HG02970 (cell line): ENCODE results near the gene NPB.

Experiments
- ATAC-seq: cut with Tn5 transposase; IDR thresholded peaks from one replicate; pipeline ENCODE4 v1.9.1; 2021; ENCODE audit warnings: mild to moderate bottlenecking, moderate library complexity, moderate number of reproducible peaks; ENCODE audit not compliant: unreplicated experiment, low FRiP score

The NPB gene

DNA sequence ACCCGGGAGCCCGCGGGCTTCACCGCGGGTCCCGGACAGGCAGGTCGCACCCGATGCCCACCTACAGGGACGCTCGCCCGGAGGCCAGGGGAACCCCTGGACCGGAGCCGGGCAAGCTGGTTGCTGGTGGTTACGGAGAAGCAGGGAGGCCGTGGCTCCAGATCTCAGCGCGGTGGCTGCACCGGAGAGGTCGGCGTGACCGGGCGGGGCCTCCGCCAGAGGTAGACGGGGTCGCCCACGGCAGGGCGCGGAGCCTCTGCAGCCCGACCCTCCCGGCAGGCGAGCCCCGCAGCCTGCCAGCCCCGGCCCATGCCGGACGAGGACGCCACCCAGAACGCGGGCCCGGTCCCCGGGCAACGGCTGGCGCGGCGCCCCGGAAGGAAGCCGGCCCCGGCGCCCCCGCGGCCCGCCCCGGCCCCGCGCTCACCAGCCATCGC, 8.8 kb downstream of the NPB start:
- ATAC-seq = peak; percentile 42

DNA sequence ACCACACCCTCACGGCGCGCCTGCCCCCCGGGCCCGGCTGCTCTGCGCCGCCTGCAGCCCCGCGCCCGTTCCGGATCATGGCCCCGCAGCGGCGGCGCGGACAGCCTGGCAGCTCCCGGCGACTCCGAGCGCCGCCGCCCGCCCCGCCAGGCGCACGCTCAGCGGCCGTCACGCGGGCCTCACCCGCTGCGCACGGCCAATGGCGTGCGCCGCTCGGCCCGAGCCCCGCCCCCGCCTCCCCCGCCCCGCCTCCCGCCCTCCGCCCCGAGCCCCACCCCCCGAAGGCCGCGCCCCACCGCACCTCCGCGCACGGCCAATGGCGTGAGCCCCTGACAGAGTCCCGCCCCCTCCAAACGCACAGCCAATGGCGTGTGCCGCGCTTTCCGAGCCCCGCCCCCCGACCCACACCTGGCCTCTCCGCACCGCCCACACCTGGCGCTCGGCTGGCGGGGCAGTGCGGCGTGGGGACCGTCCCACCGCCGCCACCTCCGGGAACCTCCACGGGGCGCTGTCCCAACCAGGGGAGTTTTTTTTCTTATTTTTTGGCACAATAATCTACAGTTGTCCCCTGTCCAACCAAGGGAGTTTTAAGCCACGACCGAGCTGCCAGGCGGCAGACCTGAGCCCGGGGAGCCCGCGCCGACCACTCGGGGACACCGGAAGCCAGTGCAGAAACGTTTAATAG, 9.4 kb downstream of the NPB start, which contains the start of gene PCYT2:
TSS of gene PCYT2 (minus strand) at position 123 of the 685 bp plus-strand sequence. CDS start at position 79, 44 bp downstream.
- ATAC-seq = peak; percentile 67

DNA sequence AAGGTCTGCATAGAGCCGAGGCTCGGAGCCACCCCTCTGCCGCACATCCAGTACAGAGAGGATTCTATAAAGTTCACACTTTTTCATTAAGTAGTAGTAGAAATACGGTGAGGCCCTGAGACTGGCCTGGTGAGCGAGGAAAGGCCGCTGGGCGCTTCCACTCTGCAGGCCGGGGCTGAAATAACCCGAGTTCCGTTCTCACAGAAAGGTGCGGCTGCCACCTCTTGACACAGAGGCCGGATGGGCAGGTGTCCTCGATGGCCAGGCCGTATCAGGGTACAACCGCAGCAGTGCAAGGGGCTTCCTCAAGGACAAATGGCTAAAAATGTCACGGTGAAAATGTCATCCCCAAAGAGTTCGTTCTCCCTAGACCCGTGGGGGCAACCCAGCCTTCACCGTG, 9.9 kb downstream of the NPB start:
- no peak for ATAC-seq

DNA sequence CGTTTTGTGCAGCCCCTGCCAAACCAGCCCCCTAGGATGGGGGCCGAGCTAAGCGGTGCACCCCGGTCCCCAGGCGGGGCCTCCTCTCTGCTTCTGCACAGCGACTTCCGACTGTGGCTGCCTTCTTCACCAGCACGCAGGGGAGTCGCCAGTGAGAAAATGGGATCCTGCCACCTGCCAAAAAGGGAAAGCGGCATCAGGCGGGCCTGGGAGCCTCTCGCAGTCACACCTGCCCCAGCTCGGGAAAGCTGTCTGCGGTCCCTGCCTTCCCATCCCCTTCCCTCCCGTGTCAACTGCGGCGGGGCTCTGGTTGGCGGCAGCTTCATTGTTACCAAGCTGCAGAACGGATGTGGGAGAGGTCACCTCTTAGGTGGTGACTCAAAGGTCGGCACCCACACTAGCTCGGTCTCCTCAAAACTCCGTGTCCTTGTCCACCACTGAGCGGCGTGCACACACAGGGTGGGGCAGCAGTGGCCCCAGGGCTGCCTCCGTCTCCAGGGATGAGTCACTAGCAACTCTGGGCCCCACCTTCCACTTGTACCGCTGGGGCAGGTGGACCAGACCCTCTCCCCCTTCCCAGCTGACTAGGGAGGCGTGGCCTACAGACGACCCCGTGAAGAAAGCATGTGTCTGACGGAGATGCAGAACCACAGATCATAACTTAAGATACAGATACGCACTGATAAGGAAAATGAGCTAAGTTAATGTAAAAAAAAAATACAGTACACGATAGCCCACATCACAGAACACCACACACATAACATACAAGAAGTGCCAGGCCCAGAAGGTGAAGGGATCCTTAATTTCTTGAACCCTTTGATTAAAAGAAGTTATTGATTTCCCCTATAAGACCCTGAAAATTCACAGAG, 10.6 kb downstream of the NPB start:
- ATAC-seq = no peak

DNA sequence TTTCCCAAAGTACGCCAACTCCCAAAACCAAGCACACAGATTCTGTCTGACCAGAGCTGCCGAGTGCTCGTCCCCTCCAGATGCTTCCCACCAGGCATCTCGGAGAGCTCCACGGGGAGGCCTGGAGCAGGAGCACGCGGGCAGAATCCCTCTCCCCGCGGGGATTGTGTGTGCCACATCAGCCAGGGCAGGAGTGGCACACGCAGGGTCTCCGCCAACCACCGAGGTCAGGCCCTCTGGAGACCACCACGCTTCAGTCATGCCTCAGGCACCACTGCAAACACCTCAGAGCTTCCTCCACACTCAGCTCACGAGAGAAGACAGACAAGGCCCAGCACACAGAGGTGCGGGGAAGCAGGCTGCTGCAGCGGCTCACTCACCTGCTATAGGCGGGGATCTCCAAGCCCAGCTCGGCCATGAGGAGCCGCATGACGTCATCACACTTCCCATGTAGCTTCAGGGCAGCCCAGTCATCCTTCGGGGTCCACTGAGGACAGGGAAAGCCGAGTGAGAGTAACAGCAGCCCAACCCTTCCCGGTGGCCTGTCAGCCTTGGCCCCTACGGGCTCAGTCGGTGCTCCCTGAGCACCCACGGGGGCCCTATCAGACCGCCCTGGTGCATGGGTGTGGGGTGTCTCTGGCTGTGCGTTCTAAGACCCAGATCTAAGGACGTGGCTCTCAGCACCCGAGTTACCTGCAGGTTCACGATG, 11.5 kb downstream of the NPB start:
- no peak for ATAC-seq

DNA sequence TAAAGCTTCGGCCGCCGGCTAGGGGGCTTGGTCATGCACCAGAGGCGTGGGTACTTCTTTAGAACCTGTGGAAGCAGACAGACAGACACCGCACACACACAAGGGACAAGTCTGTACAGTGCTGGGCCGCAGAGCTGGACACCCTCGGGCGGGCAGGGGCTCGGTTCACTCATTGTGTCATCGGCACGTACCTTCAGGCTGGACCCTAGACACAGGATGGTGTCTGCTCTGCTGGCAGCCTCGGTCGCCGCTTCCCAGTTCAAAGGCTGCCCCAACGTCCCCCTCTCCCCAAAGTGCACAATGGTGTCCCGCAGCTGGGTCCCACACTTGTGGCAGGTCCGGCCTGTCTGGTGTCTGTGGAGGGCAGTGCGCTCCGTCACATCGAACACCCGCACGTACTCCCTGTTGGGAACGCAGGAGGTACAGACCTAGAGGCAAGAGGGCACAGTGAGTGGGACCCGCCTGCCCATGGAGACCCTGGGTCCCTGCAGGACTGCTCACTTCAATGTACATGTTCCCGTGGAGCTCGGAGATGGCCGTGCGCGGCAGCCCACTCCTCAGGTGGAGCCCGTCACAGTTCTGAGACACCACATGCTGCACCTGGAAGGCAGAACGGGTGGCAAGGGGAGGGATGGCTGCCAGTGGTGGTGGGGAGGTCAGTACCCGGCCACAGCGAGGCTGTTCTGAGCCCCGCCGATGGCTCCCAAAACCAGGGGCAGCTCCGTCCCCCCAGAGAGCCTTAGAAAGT, 12.2 kb downstream of the NPB start:
- ATAC-seq = no peak

DNA sequence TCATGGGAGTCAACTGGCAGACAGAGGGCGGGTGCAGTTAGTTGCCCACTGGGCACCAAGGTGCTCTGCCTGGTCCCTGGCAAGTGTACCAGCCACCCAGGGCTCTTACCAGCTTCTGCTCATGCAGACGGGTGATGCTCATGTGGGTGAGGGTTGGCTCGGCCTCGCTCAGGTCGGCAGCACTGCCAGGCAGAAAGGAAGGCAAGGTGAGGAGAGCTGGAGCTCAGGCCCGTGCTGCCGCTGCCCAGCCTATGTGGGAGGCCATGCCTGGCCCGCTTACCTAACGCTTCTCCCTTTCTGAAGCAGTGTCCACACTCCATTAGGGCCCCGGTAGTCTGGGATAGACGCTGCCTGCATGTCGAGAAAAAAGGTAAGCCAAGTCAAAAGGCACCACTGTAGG, 13.3 kb downstream of the NPB start:
- ATAC-seq = no peak

DNA sequence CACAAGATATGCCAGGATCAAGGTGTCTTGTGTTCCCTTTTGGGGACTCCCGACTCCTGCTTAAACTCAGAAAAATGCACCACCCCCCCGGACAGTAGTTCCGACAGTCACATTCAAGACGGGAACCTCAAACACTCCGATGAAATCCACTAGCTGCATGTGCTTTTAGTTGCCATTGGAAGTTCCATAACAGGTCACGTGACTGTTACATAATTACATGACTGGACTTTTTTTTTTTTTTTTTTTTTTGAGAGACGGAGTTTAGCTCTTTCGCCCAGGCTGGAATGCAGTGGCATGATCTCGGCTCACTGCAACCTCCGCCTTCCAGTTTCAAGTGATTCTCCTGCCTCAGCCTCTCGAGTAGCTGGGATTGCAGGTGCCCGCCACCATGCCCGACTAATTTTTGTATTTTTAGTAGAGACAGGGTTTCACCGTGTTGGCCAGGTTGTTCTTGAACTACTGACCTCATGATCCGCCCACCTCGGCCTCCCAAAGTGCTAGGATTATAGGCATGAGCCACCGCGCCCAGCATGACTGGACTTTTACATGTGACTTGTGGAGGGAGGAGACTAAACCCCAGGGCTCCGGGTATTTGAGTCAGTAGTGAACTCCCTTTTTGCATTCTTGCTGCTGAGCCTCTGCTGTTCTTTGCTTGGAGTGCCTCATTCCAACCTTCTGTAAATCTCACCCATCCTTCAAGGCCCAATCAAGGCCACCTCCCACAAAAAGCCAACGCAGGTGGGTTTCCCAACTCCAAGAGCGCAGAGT, 14.4 kb downstream of the NPB start:
- no peak for ATAC-seq

DNA sequence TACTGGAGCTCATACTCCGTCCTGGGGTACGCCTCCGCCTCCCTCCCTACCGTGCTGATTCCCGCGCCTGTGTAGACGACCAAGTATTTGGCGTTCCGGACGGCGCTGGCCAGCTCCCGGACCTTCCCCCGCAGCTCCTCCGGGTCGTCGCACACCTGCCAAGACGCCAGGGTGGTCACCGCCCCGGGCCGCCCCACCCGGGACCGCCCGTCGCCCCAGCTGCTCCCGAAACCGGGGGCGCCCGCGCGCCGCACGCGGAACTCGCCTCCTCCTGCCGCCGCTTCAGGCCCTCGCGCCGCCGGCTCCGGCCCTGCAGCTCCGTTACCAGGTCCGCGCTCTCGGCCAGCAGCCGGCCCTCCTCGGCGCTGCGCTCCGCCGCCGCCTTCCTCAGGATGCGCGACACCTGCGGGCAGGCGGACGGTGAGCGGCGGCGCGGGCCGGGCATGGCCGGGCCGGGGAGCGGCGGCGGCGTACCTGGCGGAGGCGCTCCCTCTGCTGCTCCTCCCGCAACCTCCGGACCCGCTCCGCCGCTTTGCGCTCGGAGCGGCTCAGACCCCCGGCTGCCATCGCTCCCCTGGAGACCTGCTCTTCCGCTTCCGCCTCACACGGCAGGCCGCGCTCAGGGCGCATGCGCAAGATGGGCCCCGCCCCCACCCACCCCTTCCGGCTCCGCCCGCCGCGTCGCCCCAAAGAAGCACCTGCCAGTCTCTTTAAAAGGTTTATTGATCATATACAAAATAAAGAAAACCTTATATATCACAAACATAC, 15.7 kb downstream of the NPB start, which contains the start of gene SIRT7:
TSS of gene SIRT7 (minus strand) at position 612 of the 768 bp plus-strand sequence. CDS start at position 567, 45 bp downstream.
- peak; percentile 67 for ATAC-seq

DNA sequence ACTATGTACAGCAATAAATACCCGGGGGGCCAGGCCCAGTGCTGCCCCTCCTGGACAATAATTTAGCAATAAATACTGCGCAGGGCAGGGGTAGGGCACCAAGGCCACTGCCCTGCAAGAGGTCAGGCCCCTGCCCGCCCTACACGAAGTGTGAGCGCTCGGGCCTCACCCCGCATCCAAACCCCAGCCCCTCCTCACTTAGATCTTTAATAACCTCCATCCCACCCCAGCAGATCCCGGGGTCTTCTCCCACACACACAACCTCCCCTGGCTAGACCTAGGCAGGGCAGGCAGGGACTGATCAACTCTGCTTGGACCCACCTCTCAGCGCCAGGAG, 16.3 kb downstream of the NPB start:
- peak; percentile 10 for ATAC-seq

DNA sequence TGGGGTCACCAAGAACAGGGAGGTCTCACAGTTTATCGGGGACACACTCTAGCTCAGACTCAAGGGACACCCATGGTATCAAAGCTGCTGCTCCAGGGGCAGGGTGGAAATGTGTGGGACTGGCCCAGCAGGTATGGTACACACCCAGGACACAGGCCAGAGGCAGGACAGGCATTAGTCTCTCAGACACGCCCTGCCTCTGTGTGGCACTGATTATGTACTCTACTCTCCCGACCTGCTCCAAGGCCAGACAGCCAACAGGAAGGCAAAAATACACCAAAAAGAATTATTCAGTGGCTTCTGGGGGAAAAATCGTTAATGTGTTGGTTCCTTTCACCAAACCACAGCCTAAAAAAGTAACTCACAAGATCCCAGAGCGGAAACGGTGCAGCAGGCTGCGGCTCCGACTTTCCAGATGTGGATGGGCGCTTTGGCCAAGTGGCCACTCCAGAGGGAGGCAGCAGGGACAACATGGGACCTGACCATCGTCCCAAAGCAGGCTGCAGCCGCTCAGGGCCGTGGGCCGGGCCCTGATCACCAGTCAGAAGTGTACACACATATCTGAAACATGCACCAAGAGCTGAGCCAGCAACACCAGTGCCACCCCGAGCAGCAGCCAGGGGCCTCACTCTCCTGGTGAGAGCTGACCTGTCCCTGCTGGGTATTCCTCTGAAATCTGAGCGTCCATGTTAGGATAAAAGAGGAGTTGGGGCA, 17.0 kb downstream of the NPB start:
- ATAC-seq = no peak

DNA sequence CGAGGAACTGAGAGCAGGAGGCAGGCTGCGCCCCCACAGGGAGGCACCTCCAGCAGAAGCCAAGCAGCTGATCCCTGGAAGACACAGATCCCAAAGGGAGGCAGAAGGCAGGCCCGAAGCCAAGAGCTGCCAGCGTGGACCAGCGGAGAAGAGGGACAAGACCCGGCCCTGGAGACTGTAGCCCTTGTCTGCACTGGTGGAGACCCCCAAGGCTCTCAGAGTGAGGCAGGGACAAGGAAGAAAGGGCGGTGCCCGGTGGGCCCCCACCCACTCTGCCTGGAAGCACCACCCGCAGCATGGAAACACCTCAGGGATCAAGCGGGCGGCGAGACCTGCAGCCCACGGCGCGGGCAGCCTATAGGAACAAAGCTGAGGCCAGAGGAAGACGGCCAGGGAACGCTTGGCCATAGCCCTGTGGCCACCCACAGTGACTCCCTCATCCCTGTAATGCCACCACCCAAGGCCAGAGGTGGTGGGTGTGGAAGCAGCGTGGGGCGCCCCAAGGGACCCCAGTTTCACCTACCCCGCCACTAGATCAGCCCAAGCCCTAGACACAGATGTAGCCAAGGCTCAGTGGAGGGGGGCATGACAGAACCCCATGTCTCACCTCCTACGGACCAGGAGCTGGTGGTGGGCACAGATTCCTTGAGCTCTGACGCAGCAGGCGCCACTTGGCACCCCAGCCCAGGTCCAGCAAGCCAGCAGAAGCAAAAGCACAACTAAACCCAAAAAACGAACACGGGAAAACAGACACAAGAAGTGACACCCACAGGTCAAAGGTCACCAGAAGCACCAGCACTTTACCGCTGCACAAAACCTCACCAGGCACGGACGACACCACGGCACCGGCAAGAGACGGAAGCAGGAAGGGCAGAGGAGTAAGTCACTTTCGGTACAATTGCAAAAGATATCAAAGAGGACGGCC, 18.8 kb downstream of the NPB start:
- ATAC-seq = no peak

DNA sequence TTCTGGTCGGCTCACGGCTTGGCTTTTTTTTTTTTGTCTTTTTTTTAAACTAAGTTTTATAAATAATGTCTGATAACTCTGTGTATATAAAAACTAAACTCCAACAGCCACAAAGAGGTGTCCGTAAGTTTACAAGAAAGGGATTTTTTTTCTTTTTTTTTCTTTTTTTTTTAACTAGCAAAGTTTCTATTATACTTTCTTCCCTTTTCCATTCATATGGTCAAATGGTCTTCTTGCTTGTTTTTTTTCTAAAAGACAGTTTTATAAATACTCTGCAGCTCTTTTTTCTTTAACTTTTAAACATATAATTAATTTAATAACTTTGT, 19.5 kb downstream of the NPB start:
- ATAC-seq = no peak

DNA sequence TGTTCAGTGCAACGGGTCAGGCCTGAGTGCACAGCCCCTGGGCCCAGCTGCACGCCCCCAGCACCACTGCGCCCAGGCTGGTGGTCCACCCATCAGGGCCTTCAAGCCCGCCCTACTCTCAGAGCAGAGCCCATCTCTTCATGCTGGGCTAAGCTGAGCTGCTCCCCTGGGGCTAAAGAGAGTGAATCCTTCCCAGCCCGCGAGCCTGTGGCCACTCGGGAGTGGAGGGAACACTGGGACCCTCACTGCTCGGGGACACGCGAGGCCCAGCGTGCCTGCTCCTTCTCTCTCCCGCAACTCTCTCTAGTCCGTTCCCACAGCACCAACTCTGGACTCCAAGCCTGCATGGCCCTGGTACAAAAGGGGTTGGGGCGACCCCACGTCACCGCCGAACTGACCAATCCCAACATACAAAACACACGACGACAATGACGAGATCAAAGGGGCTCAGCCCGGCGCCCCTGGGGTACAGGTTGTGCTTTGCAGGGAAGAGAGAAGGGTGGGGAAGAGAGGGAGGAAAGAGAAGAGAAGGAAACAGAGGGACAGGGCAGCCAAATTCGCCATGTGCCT, 20.0 kb downstream of the NPB start:
- no peak for ATAC-seq

DNA sequence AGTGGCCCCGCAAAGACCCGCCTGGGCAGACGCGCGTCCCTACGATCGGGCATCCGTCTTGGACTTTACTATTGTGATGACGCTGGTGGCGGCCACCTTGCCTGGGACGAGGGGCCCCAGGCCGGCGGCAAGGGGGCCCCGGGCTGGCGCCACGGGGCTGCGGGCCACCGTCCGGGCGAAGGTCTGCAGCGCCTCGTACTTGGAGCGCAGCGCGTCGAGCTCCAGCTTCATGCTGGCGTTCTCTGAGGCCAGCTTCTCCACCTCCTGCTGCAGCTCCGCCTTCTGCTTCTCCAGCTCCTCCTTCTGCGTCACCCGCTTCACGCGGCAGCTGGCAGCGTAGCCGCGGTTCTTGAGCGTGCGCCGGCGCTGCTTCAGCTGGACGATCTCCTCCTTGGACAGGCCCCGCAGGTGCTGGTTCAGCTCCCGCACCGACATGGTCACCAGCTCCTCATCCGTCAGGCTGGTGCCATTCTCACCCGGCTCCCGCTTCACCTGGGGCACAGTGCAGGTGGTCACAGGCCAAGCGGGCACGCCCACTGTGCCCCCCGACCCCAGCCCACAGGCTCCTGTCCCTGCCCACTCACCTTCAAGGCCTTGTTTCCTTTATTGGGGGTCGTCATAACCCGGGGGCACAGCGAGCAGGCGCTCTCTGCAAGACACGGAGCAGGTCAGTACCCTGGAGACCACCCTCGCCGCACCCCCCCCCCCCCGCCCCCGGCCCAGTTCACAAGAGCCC, 20.7 kb downstream of the NPB start:
- ATAC-seq = no peak
